GM23248 (cell line): Measurements from ENCODE around the gene TRIM26. TPM values are rescaled to one million over a fixed set of nuclear protein-coding genes. Genes with fewer than 3 reads are reported as not detected.
"Not testable (repeated sequence)": the region's sequence is repeated elsewhere in the genome, so short reads cannot be mapped to it uniquely, and the experiment has no call there.

Experiments
- DNase-seq: peaks from one replicate; pipeline ENCODE4 v3.0.0-alpha.2; 2015
- H2AFZ ChIP-seq: fragments of 200-600 bp; sonication (generic); 2 replicates; pipeline ENCODE4 v1.6.1; 2016; ENCODE audit warnings: antibody characterized with exemption
- H3F3A ChIP-seq: fragments of 200-600 bp; sonication (generic); 2 replicates; pipeline ENCODE4 v1.6.1; 2016; ENCODE audit warnings: mild to moderate bottlenecking, antibody characterized with exemption, mixed run types; ENCODE audit not compliant: insufficient read depth
- H3K27ac ChIP-seq: fragments of 200-600 bp; sonication (generic); 2 replicates; pipeline ENCODE4 v1.5.1; 2016; ENCODE audit warnings: mild to moderate bottlenecking
- H3K27me3 ChIP-seq: fragments of 200-600 bp; sonication (generic); replicated peaks from 2 replicates; pipeline ENCODE4 v1.6.1; 2016; ENCODE audit warnings: mild to moderate bottlenecking; ENCODE audit not compliant: insufficient read depth
- H3K36me3 ChIP-seq: fragments of 200-600 bp; sonication (generic); 2 replicates; pipeline ENCODE4 v1.6.1; 2016; ENCODE audit warnings: low read depth, mild to moderate bottlenecking
- H3K4me1 ChIP-seq: fragments of 200-600 bp; sonication (generic); 2 replicates; pipeline ENCODE4 v1.6.1; 2016; ENCODE audit warnings: mild to moderate bottlenecking; ENCODE audit not compliant: insufficient read depth
- H3K4me2 ChIP-seq: fragments of 200-600 bp; sonication (generic); one replicate; pipeline ENCODE4 v1.6.1; 2016; ENCODE audit warnings: mild to moderate bottlenecking; ENCODE audit not compliant: unreplicated experiment
- H3K4me3 ChIP-seq: fragments of 200-600 bp; sonication (generic); 2 replicates; pipeline ENCODE4 v1.5.1; 2016; ENCODE audit warnings: mild to moderate bottlenecking
- H3K79me2 ChIP-seq: fragments of 200-600 bp; sonication (generic); 2 replicates; pipeline ENCODE4 v1.6.1; 2016; ENCODE audit warnings: mild to moderate bottlenecking; ENCODE audit not compliant: insufficient read depth
- H3K9ac ChIP-seq: fragments of 200-600 bp; sonication (generic); 2 replicates; pipeline ENCODE4 v1.6.1; 2016; ENCODE audit warnings: mild to moderate bottlenecking
- H3K9me2 ChIP-seq: fragments of 200-600 bp; sonication (generic); 2 replicates; pipeline ENCODE4 v1.6.1; 2016; ENCODE audit warnings: mixed run types, mild to moderate bottlenecking, moderate library complexity; ENCODE audit not compliant: insufficient read depth
- H3K9me3 ChIP-seq: fragments of 200-600 bp; sonication (generic); one replicate; pipeline ENCODE4 v1.6.1; 2017; ENCODE audit warnings: low read depth
- H4K20me1 ChIP-seq: fragments of 200-600 bp; sonication (generic); 2 replicates; pipeline ENCODE4 v1.6.0; 2016; ENCODE audit not compliant: insufficient read depth
- EZH2 ChIP-seq: fragments of 200-600 bp; sonication (generic); IDR thresholded peaks from 2 replicates; pipeline ENCODE4 v1.6.1; 2018; ENCODE audit warnings: antibody characterized with exemption, mild to moderate bottlenecking; ENCODE audit not compliant: insufficient read depth, poor library complexity, severe bottlenecking
- EZH2phosphoT487 ChIP-seq: fragments of 200-600 bp; sonication (generic); IDR thresholded peaks from 2 replicates; pipeline ENCODE4 v1.6.1; 2018; ENCODE audit warnings: antibody characterized with exemption, moderate library complexity, mild to moderate bottlenecking, low read depth; ENCODE audit not compliant: insufficient read depth
- WGBS, 2 experiments: methylation state at CpG; one replicate each; pipeline ENCODE4 v1.1.6; 2015 to 2017; ENCODE audit warnings: low lambda C conversion rate in 2 of 2, low coverage in 1 of 2; ENCODE audit errors: missing lambda C conversion rate in 2 of 2; 5-methylcytosine and 5-hydroxymethylcytosine counted together
- in situ Hi-C: fragments of 300-500 bp; cut with MboI; formaldehyde crosslinking; loops from 2 replicates; pipeline ENCODE4 v1.15.0; 2020
- polyA plus RNA-seq: library from polyadenylated mRNA; unstranded; fragments of >200 nt; fragmentation: Nextera tagmentation; extraction: Ambion mirVana; gene quantifications from 2 replicates; pipeline ENCODE4 v1.2.1, GENCODE V29; 2016
- total RNA-seq: library from RNA; depleted of rRNA; stranded (reverse); fragments of >200 nt; shearing (Covaris generic); gene quantifications from 2 replicates; pipeline ENCODE4 v1.2.3, GENCODE V29; 2014

Gene TRIM26
- total and polyA plus RNA-seq, 2 experiments from 2014 or later: 22.9 to 30.7 TPM

- in situ Hi-C loops: no loop called here
- no peaks in the 10 kb centered on the region for H3F3A ChIP-seq
Observed at GRCh38 chr6:30147096-30147495, 66.1 kb downstream of the TRIM26 start.

DNA sequence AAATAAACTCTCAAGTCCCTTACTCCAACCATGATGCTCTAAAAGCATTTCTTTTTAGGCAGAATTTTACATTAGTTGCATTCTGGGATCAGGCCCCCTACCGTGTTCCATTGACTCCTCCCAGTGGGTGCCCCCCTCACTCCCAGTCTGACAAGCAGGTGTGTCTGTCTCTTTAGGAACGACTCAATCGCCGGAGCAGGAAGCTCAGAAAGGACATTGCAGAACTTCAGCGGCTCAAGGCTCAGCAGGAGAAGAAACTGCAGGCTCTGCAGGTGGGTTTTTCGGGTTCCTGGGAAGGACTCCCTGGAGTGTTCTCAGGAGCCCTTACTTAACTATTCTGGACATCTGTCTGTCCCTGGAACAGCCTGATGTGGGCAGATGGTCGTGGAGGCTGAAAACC lies 67.4 kb downstream of the TRIM26 start:
- in situ Hi-C loops: no loop called here
- H3K9me2 ChIP-seq: no peaks in the 10 kb centered on the region
- H3K4me1 ChIP-seq: no peaks in the 10 kb centered on the region
- WGBS, 2 experiments: 33 to 36% methylated on average over 7 of the region's 7 CpGs
- H3K4me2 ChIP-seq: no peak overlapping the region
- H3K4me3 ChIP-seq: no peak overlapping the region
- no peak overlapping the region for H3K27ac ChIP-seq
- DNase-seq: no peak
- no peaks in the 10 kb centered on the region for H3F3A ChIP-seq
- no peak overlapping the region for H2AFZ ChIP-seq
- peaks cover 44% of the 10 kb centered on the region for H3K27me3 ChIP-seq
- no peak for TF ChIP-seq EZH2
- TF ChIP-seq EZH2phosphoT487: no peak
- no peaks in the 10 kb centered on the region for H3K36me3 ChIP-seq
- H3K9ac ChIP-seq: no peak overlapping the region
- no peaks in the 10 kb centered on the region for H3K9me3 ChIP-seq
- H3K79me2 ChIP-seq: no peaks in the 10 kb centered on the region
- no peaks in the 10 kb centered on the region for H4K20me1 ChIP-seq

More at GRCh38 chr6:30147096-30147495, 66.1 kb downstream of the TRIM26 start:
- WGBS, 2 experiments: 51 to 57% methylated on average over 3 of the region's 3 CpGs
- TF ChIP-seq EZH2: no peak
- TF ChIP-seq EZH2phosphoT487: no peak
- Histone ChIP-seq H2AFZ (no peak overlapping the region), H3K4me3 (no peak overlapping the region), H3K4me1 (no peaks in the 10 kb centered on the region), H3K36me3 (no peaks in the 10 kb centered on the region), H3K4me2 (no peak overlapping the region), H3K9ac (no peak overlapping the region), H3K9me3 (no peaks in the 10 kb centered on the region), H3K79me2 (no peaks in the 10 kb centered on the region), H3K9me2 (no peaks in the 10 kb centered on the region), H3K27ac (no peak overlapping the region), H4K20me1 (no peaks in the 10 kb centered on the region), H3K27me3 (peaks cover 39% of the 10 kb centered on the region)
- DNase-seq: no peak

DNA sequence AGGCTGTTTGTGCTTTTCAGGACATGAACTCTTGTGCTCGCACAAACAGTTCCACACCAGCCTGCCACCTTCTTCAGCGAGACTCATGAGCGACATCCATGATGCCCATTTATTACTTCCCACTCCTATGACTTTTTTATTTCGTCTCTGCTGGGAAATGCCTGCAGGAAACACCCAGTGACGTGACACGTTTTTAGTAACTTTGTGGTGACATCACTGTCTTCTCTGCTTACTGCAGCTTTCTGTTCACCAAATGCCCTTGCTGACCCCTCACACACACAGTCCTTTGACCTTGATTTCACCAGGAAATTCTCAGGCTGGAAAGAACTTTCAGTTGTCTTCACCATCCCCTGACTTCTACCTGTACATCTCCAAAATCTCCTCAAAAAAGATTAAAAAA lies 68.4 kb downstream of the TRIM26 start:
- Histone ChIP-seq H3K9ac (no peak overlapping the region), H3K9me2 (no peaks in the 10 kb centered on the region), H3K27me3 (peaks cover 44% of the 10 kb centered on the region), H4K20me1 (no peaks in the 10 kb centered on the region), H3K4me3 (no peak overlapping the region), H3K9me3 (no peaks in the 10 kb centered on the region), H3K27ac (no peak overlapping the region), H3F3A (no peaks in the 10 kb centered on the region), H2AFZ (no peak overlapping the region), H3K4me1 (no peaks in the 10 kb centered on the region), H3K79me2 (no peaks in the 10 kb centered on the region), H3K4me2 (no peak overlapping the region), H3K36me3 (no peaks in the 10 kb centered on the region)
- in situ Hi-C loops: no loop called here
- no peak for TF ChIP-seq EZH2
- TF ChIP-seq EZH2phosphoT487: no peak
- 40 to 54% methylated on average over 6 of the region's 6 CpGs for WGBS, 2 experiments
- DNase-seq: no peak

GRCh38 chr6:30143780-30144179 lies 69.4 kb downstream of the TRIM26 start:
- Histone ChIP-seq H3K9ac (no peak overlapping the region), H2AFZ (no peak overlapping the region), H3K9me3 (no peaks in the 10 kb centered on the region), H3K9me2 (no peaks in the 10 kb centered on the region), H3K36me3 (no peaks in the 10 kb centered on the region), H3K4me2 (no peak overlapping the region), H3K4me3 (no peak overlapping the region), H3K27me3 (peaks cover 44% of the 10 kb centered on the region), H3F3A (no peaks in the 10 kb centered on the region), H4K20me1 (no peaks in the 10 kb centered on the region), H3K4me1 (no peaks in the 10 kb centered on the region), H3K79me2 (no peaks in the 10 kb centered on the region), H3K27ac (no peak overlapping the region)
- TF ChIP-seq EZH2phosphoT487: no peak
- no peak for TF ChIP-seq EZH2
- in situ Hi-C loops: no loop called here
- no peak for DNase-seq
- 22 to 25% methylated on average over 2 of the region's 2 CpGs for WGBS, 2 experiments

GRCh38 chr6:30142665-30143064 lies 70.5 kb downstream of the TRIM26 start:
- no peaks in the 10 kb centered on the region for H4K20me1 ChIP-seq
- no peak overlapping the region for H3K9ac ChIP-seq
- H3K36me3 ChIP-seq: no peaks in the 10 kb centered on the region
- no peaks in the 10 kb centered on the region for H3K4me1 ChIP-seq
- WGBS, 2 experiments: 36 to 52% methylated on average over 3 of the region's 3 CpGs
- no peaks in the 10 kb centered on the region for H3K9me3 ChIP-seq
- DNase-seq: no peak
- no peaks in the 10 kb centered on the region for H3F3A ChIP-seq
- no peaks in the 10 kb centered on the region for H3K79me2 ChIP-seq
- H3K4me2 ChIP-seq: no peak overlapping the region
- H2AFZ ChIP-seq: no peak overlapping the region
- H3K4me3 ChIP-seq: no peak overlapping the region
- in situ Hi-C loops: no loop called here
- TF ChIP-seq EZH2: no peak
- no peak for TF ChIP-seq EZH2phosphoT487
- H3K9me2 ChIP-seq: no peaks in the 10 kb centered on the region
- peaks cover 53% of the 10 kb centered on the region for H3K27me3 ChIP-seq
- H3K27ac ChIP-seq: no peak overlapping the region

DNA sequence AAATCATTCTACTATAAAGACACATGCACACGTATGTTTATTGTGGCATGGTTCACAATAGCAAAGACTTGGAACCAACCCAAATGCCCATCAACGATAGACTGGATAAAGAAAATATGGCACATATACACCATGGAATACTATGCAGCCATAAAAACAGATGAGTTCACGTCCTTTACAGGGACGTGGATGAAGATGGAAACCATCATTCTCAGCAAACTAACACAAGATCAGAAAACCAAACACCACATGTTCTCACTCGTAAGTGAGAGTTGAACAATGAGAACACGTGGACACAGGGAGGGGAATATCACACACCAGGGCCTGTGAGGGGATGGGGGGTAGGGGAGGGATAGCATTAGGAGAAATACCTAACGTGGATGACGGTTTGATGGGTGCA lies 73.0 kb downstream of the TRIM26 start:
- in situ Hi-C loops, H3F3A ChIP-seq: not testable (repeated sequence)

More for the DNA sequence above, 73.0 kb downstream of the TRIM26 start:
- not testable (repeated sequence) for H3K9ac ChIP-seq, DNase-seq, H3K27ac ChIP-seq, H3K79me2 ChIP-seq, H4K20me1 ChIP-seq, H3K9me3 ChIP-seq, H3K36me3 ChIP-seq, H3K4me1 ChIP-seq, H3K4me3 ChIP-seq, H3K9me2 ChIP-seq, H2AFZ ChIP-seq, H3K4me2 ChIP-seq
- 32 to 40% methylated on average over 8 of the region's 8 CpGs for WGBS, 2 experiments
- peaks cover 50% of the 10 kb centered on the region for H3K27me3 ChIP-seq
